ENCODE measurements around the gene TSNAX. TPM values are rescaled to one million over a fixed set of nuclear protein-coding genes. Genes with fewer than 3 reads are reported as not detected.

The TSNAX gene
- total and polyA plus RNA-seq, 12 donors = 11.6 to 98.3 (median 42.2) TPM

DNA sequence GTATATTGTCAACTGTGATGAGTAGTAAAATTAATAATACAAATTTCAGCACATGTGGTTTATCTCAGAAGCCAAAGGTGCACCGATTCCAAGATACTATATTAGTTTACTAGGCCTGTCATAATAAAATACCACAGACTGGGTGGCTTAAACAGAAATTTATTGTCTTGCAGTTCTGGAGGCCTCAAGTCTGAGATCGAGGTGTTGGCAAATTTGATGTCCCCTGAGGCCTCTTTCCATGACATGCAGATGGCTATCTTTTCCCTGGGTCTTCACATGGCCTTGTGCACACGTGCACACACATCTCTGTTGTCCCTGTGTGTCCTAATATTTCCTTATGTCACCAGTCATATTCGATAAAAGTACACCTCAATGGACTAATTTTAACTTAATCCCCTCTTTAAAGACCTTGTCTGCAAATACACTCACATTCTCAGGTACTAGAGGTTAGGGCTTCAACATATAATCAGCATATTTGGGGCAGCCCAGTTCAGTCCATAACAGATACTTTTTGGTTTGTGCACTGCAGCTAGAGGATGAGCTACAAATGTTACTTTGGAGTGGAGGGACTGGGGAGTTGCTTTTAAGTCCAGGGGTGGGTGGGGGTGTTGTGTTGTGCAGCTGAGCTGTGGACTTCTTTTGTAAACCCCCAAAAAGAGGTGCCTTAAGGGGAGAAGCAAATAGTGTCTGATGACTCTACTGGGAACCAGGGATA is 21.4 kb downstream of the TSNAX start:
- no peak overlapping the region for H3K27ac ChIP-seq
- no peak overlapping the region for H3K4me3 ChIP-seq
- no peaks in the 10 kb centered on the region for H3K27me3 ChIP-seq
- H3K36me3 ChIP-seq (replicated peaks in 1 of 2) = no peaks in the 10 kb centered on the region
- no peak for DNase-seq
- no peaks in the 10 kb centered on the region for H3K9me3 ChIP-seq (replicated peaks in 1 of 3)
- 65 to 70% (median 67%) methylated on average over 4 of the region's 4 CpGs for WGBS, 4 donors
- TF ChIP-seq, protein P1, sequence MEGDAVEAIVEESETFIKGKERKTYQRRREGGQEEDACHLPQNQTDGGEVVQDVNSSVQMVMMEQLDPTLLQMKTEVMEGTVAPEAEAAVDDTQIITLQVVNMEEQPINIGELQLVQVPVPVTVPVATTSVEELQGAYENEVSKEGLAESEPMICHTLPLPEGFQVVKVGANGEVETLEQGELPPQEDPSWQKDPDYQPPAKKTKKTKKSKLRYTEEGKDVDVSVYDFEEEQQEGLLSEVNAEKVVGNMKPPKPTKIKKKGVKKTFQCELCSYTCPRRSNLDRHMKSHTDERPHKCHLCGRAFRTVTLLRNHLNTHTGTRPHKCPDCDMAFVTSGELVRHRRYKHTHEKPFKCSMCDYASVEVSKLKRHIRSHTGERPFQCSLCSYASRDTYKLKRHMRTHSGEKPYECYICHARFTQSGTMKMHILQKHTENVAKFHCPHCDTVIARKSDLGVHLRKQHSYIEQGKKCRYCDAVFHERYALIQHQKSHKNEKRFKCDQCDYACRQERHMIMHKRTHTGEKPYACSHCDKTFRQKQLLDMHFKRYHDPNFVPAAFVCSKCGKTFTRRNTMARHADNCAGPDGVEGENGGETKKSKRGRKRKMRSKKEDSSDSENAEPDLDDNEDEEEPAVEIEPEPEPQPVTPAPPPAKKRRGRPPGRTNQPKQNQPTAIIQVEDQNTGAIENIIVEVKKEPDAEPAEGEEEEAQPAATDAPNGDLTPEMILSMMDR (IDR thresholded peaks at IDR 0.05) = no peak
- TF ChIP-seq POLR2A (IDR thresholded peaks at IDR 0.05) = no peak
- peaks cover 5 to 8% of the 10 kb centered on the region in 2 donors for H3K4me1 ChIP-seq (replicated peaks in 1 of 2)
- intact Hi-C loops (cut with DNase I) = no loop called here

DNA sequence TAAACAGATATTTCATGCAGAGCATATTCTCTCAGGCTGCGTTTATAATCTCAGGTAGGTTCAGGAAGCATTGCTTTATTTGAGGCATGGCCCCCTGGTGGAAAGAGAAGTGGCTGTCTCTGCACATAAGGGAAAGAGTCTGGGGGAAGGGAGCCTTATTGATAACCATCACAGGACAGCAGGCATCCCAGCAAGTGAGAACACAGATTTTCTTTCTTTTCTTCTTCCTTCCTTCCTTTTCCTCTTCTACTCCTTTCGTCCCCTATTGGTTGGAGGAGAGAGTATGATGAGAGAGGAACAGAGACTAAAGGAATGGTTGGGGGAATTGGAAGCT is 21.9 kb downstream of the TSNAX start:
- Histone ChIP-seq H3K9me3 (replicated peaks in 1 of 3) (no peaks in the 10 kb centered on the region), H3K4me3 (no peak overlapping the region), H3K27ac (no peak overlapping the region), H3K4me1 (replicated peaks in 1 of 2) (peaks cover 5 to 7% of the 10 kb centered on the region in 2 donors), H3K36me3 (replicated peaks in 1 of 2) (no peaks in the 10 kb centered on the region), H3K27me3 (no peaks in the 10 kb centered on the region)
- TF ChIP-seq, protein P1 (IDR thresholded peaks at IDR 0.05) = peak in 3 of 6 experiments; percentile 19 to 31 (median 22)
- TF ChIP-seq POLR2A (IDR thresholded peaks at IDR 0.05) = no peak
- DNase-seq = no peak
- WGBS, 4 donors = 63 to 72% (median 66%) methylated on average over 2 of the region's 2 CpGs
- intact Hi-C loops (cut with DNase I) = no loop called here

GRCh38 chr1:231553320-231553719 is 24.9 kb downstream of the TSNAX start:
- intact Hi-C loops (cut with DNase I) = no loop called here
- TF ChIP-seq, protein P1 (IDR thresholded peaks at IDR 0.05) = no peak
- TF ChIP-seq POLR2A (IDR thresholded peaks at IDR 0.05) = no peak
- H3K27ac ChIP-seq = no peak overlapping the region
- no peak overlapping the region for H3K4me3 ChIP-seq
- no peaks in the 10 kb centered on the region for H3K36me3 ChIP-seq (replicated peaks in 1 of 2)
- H3K4me1 ChIP-seq (replicated peaks in 1 of 2) = peaks cover 5 to 7% of the 10 kb centered on the region in 2 donors
- 29 to 42% (median 36%) methylated on average over 2 of the region's 2 CpGs for WGBS, 4 donors
- H3K9me3 ChIP-seq (replicated peaks in 1 of 3) = no peaks in the 10 kb centered on the region
- no peak for DNase-seq
- no peaks in the 10 kb centered on the region for H3K27me3 ChIP-seq

DNA sequence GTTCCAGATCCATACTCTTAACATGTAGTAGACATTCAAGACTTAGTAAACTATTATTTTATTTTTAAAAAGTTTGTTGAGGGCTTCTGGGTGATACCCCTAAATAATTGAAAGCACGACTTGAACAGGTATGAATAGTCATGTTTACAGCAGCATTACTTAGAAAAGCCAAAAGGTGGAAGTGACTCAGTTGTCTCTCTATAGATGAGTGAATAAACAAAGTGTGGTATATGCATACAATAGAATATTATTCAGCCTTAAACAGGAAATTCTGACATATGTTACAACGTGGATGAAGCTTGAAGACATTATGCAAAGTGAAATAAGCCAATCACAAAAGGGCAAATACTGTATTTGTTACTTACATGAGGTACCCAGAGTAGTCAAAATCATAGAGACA is 26.5 kb downstream of the TSNAX start:
- TF ChIP-seq POLR2A (IDR thresholded peaks at IDR 0.05) = no peak
- TF ChIP-seq, protein P1 (IDR thresholded peaks at IDR 0.05) = no peak
- H3K9me3 ChIP-seq (replicated peaks in 1 of 3) = no peaks in the 10 kb centered on the region
- DNase-seq = no peak
- H3K27me3 ChIP-seq = no peaks in the 10 kb centered on the region
- peaks cover 5 to 15% of the 10 kb centered on the region in 2 donors for H3K4me1 ChIP-seq (replicated peaks in 1 of 2)
- no peak overlapping the region for H3K4me3 ChIP-seq
- no peaks in the 10 kb centered on the region for H3K36me3 ChIP-seq (replicated peaks in 1 of 2)
- 85 to 93% (median 90%) methylated on average over 2 of the region's 2 CpGs for WGBS, 4 donors
- intact Hi-C loops (cut with DNase I) = no loop called here
- no peak overlapping the region for H3K27ac ChIP-seq

Data from adrenal gland (tissue), 12 donors.